HG02981 (cell line): ENCODE data around the gene CIITA.
"Not testable (repeated sequence)": the region's sequence is repeated elsewhere in the genome, so short reads cannot be mapped to it uniquely, and the experiment has no call there.

Experiments
- ATAC-seq: cut with Tn5 transposase; IDR thresholded peaks from one replicate; pipeline ENCODE4 v1.9.1; 2021; ENCODE audit warnings: mild to moderate bottlenecking, moderate library complexity; ENCODE audit not compliant: unreplicated experiment

Gene CIITA

GRCh38 chr16:10918294-10919002 lies 41.4 kb downstream of the CIITA start:
- ATAC-seq: peak; percentile 72

- no peak for ATAC-seq
These were observed 42.0 kb downstream of the CIITA start for GRCh38 chr16:10919003-10919351.

- no peak for ATAC-seq
These were observed 43.9 kb downstream of the CIITA start for GRCh38 chr16:10920726-10921427.

GRCh38 chr16:10921536-10922327 lies 44.7 kb downstream of the CIITA start:
- ATAC-seq: no peak

- ATAC-seq: no peak
These were observed 45.5 kb downstream of the CIITA start for GRCh38 chr16:10922328-10923145.

- ATAC-seq: no peak
These were observed 46.2 kb downstream of the CIITA start for GRCh38 chr16:10923146-10923649.

- ATAC-seq: no peak
These were observed 46.7 kb downstream of the CIITA start for GRCh38 chr16:10923650-10924214.

GRCh38 chr16:10925285-10925684 lies 48.3 kb downstream of the CIITA start:
- not testable (repeated sequence) for ATAC-seq

GRCh38 chr16:10926094-10926493 lies 49.1 kb downstream of the CIITA start:
- no peak for ATAC-seq

- no peak for ATAC-seq
These were observed 49.9 kb downstream of the CIITA start for GRCh38 chr16:10926867-10927266.

- no peak for ATAC-seq
These were observed 50.6 kb downstream of the CIITA start for GRCh38 chr16:10927497-10928112.

- not testable (repeated sequence) for ATAC-seq
These were observed 52.1 kb downstream of the CIITA start for GRCh38 chr16:10929097-10929496.

GRCh38 chr16:10929853-10930754 lies 53.1 kb downstream of the CIITA start:
- ATAC-seq: no peak

- ATAC-seq: no peak
These were observed 53.7 kb downstream of the CIITA start for GRCh38 chr16:10930755-10931093.

- no peak for ATAC-seq
These were observed 54.1 kb downstream of the CIITA start for GRCh38 chr16:10931134-10931533.

- no peak for ATAC-seq
These were observed 55.1 kb downstream of the CIITA start for GRCh38 chr16:10931977-10932632.

- no peak for ATAC-seq
These were observed 56.1 kb downstream of the CIITA start for GRCh38 chr16:10932959-10933710.

GRCh38 chr16:10933865-10934264 lies 56.9 kb downstream of the CIITA start:
- no peak for ATAC-seq
